Mesenchymal stem cell (in vitro differentiated cells and primary cell): Measurements from ENCODE around the gene DCST1.

Source experiments
- DNase-seq: peaks from one replicate; pipeline ENCODE4 v3.0.0-alpha.2; 2013
- H2AFZ ChIP-seq: one replicate; pipeline ENCODE4 v1.6.1; 2013; ENCODE audit warnings: low read depth, mild to moderate bottlenecking, control low read depth, inconsistent platforms, low read length, moderate library complexity
- H2AK5ac ChIP-seq: 2 replicates; pipeline ENCODE4 v1.6.1; 2013; ENCODE audit warnings: low read length, moderate library complexity, mild to moderate bottlenecking, inconsistent platforms; ENCODE audit not compliant: severe bottlenecking
- H2BK120ac ChIP-seq: one replicate; pipeline ENCODE4 v1.6.1; 2013; ENCODE audit warnings: low read depth, mild to moderate bottlenecking, inconsistent platforms, low read length, moderate library complexity
- H2BK12ac ChIP-seq, 2 experiments: one replicate each; pipeline ENCODE4 v1.6.1; 2013; ENCODE audit warnings: inconsistent platforms in 2 of 2, low read length in 2 of 2, mild to moderate bottlenecking in 2 of 2, moderate library complexity in 2 of 2, control low read depth in 1 of 2
- H2BK15ac ChIP-seq: one replicate; pipeline ENCODE4 v1.6.1; 2013; ENCODE audit warnings: mild to moderate bottlenecking, low read depth, inconsistent platforms; ENCODE audit not compliant: poor library complexity, severe bottlenecking
- H2BK5ac ChIP-seq: 2 replicates; pipeline ENCODE4 v1.6.1; 2013; ENCODE audit warnings: low read depth, mild to moderate bottlenecking, low read length, control low read depth, inconsistent platforms; ENCODE audit not compliant: poor library complexity, severe bottlenecking
- H3K14ac ChIP-seq, 2 experiments: one replicate each; pipeline ENCODE4 v1.6.1; 2013; ENCODE audit warnings: inconsistent platforms in 2 of 2, low read length in 2 of 2, control low read depth in 1 of 2, mild to moderate bottlenecking in 1 of 2, moderate library complexity in 1 of 2
- H3K18ac ChIP-seq, 2 experiments: one replicate each; pipeline ENCODE4 v1.6.1; 2013; ENCODE audit warnings: inconsistent platforms in 2 of 2, low read length in 2 of 2, control low read depth in 1 of 2, low read depth in 1 of 2, mild to moderate bottlenecking in 1 of 2
- H3K23ac ChIP-seq, 2 experiments: one replicate each; pipeline ENCODE4 v1.6.1; 2013; ENCODE audit warnings: inconsistent platforms in 2 of 2, low read length in 2 of 2, mild to moderate bottlenecking in 2 of 2, moderate library complexity in 2 of 2, control low read depth in 1 of 2
- H3K27ac ChIP-seq: 2 replicates; pipeline ENCODE4 v1.5.1; 2013; ENCODE audit warnings: mild to moderate bottlenecking, moderate library complexity, low read length, control low read depth, inconsistent platforms; ENCODE audit not compliant: poor library complexity, severe bottlenecking
- H3K27me3 ChIP-seq, 2 experiments: 2 replicates each; pipeline versions ENCODE4 v1.6.1 to v1.7.0; 2013; ENCODE audit warnings: low read length in 2 of 2, mild to moderate bottlenecking in 2 of 2, moderate library complexity in 2 of 2, control low read depth in 1 of 2, inconsistent platforms in 1 of 2; ENCODE audit not compliant: control insufficient read depth in 1 of 2, insufficient read depth in 1 of 2
- H3K36me3 ChIP-seq, 2 experiments: 2 replicates each; pipeline versions ENCODE4 v1.6.1 to v1.7.0; 2013; ENCODE audit warnings: low read length in 2 of 2, control low read depth in 1 of 2, inconsistent platforms in 1 of 2, low read depth in 1 of 2, mild to moderate bottlenecking in 1 of 2; ENCODE audit not compliant: insufficient read depth in 2 of 2, control insufficient read depth in 1 of 2
- H3K4ac ChIP-seq, 2 experiments: one replicate each; pipeline ENCODE4 v1.6.1; 2013; ENCODE audit warnings: inconsistent platforms in 2 of 2, low read length in 2 of 2, mild to moderate bottlenecking in 2 of 2, moderate library complexity in 2 of 2, control low read depth in 1 of 2, low read depth in 1 of 2
- H3K4me1 ChIP-seq: 2 replicates; pipeline ENCODE4 v1.6.1; 2013; ENCODE audit warnings: low read depth, low read length, control low read depth; ENCODE audit not compliant: control insufficient read depth, insufficient read depth
- H3K4me2 ChIP-seq: 2 replicates; pipeline ENCODE4 v1.6.1; 2013; ENCODE audit warnings: low read length, mild to moderate bottlenecking, inconsistent platforms; ENCODE audit not compliant: poor library complexity, severe bottlenecking
- H3K4me3 ChIP-seq, 2 experiments: 2 replicates each; pipeline versions ENCODE4 v1.5.1 to v1.7.0; 2013; ENCODE audit warnings: low read length in 2 of 2, mild to moderate bottlenecking in 2 of 2, control low read depth in 1 of 2, low read depth in 1 of 2; ENCODE audit not compliant: insufficient read depth in 1 of 2
- H3K79me1 ChIP-seq: replicated peaks from 2 replicates; pipeline ENCODE4 v1.6.1; 2013; ENCODE audit warnings: mild to moderate bottlenecking, control low read depth, low read length, inconsistent platforms; ENCODE audit not compliant: poor library complexity, severe bottlenecking
- H3K9ac ChIP-seq: 2 replicates; pipeline ENCODE4 v1.7.0; 2013; ENCODE audit warnings: mild to moderate bottlenecking, low read length, moderate library complexity
- H3K9me3 ChIP-seq: 2 replicates; pipeline ENCODE4 v1.7.0; 2013; ENCODE audit warnings: mild to moderate bottlenecking, low read length; ENCODE audit not compliant: control insufficient read depth
- H4K8ac ChIP-seq: one replicate; pipeline ENCODE4 v1.6.1; 2013; ENCODE audit warnings: inconsistent platforms, mild to moderate bottlenecking, low read length, moderate library complexity
- H4K91ac ChIP-seq: one replicate; pipeline ENCODE4 v1.6.1; 2013; ENCODE audit warnings: mild to moderate bottlenecking, low read length, inconsistent platforms
- WGBS: methylation state at CpG from one replicate; pipeline ENCODE4 v1.1.7; 2013; ENCODE audit warnings: mixed read lengths; 5-methylcytosine and 5-hydroxymethylcytosine counted together

Gene DCST1

GRCh38 chr1:155004352-155005075 lies 29.1 kb upstream of the DCST1 start:
- Histone ChIP-seq H3K18ac (peak overlapping the region; percentile 58 to 88), H3K9me3 (no peaks in the 10 kb centered on the region), H3K4me1 (peaks cover 36% of the 10 kb centered on the region), H3K4ac (peak overlapping the region; percentile 64 to 69), H4K91ac (peak overlapping the region; percentile 48), H3K27ac (peak overlapping the region; percentile 24), H4K8ac (peak overlapping the region; percentile 29), H3K14ac (peak overlapping the region in 1 of 2 experiments; percentile 84), H3K4me2 (peak overlapping the region; percentile 62), H2BK12ac (peak overlapping the region; percentile 59 to 92), H2BK120ac (peak overlapping the region; percentile 98), H2AK5ac (peak overlapping the region; percentile 1), H2BK15ac (no peak overlapping the region), H3K27me3 (no peaks in the 10 kb centered on the region), H2AFZ (no peak overlapping the region), H3K36me3 (peaks cover 3 to 39% of the 10 kb centered on the region in 2 experiments), H3K23ac (peak overlapping the region in 1 of 2 experiments; percentile 5), H3K9ac (peak overlapping the region; percentile 96), H3K4me3 (peak overlapping the region; percentile 83 to 100), H2BK5ac (no peak overlapping the region), H3K79me1 (peaks cover 22% of the 10 kb centered on the region)
- WGBS: 56% methylated on average over 5 of the region's 5 CpGs
- DNase-seq: no peak

GRCh38 chr1:155005076-155006011 lies 28.3 kb upstream of the DCST1 start:
- Histone ChIP-seq H2BK15ac (no peak overlapping the region), H2BK12ac (peak overlapping the region in 1 of 2 experiments; percentile 12), H3K4me1 (peaks cover 31% of the 10 kb centered on the region), H3K4me2 (no peak overlapping the region), H2BK5ac (no peak overlapping the region), H3K4ac (no peak overlapping the region), H3K18ac (no peak overlapping the region), H3K79me1 (peaks cover 27% of the 10 kb centered on the region), H3K9ac (peak overlapping the region; percentile 96), H4K91ac (peak overlapping the region; percentile 45), H3K4me3 (peak overlapping the region in 1 of 2 experiments; percentile 44), H3K27me3 (no peaks in the 10 kb centered on the region), H3K27ac (no peak overlapping the region), H3K9me3 (no peaks in the 10 kb centered on the region), H2AK5ac (peak overlapping the region; percentile 14), H2BK120ac (no peak overlapping the region), H3K36me3 (peaks cover 3 to 48% of the 10 kb centered on the region in 2 experiments), H3K23ac (no peak overlapping the region), H4K8ac (no peak overlapping the region), H2AFZ (no peak overlapping the region), H3K14ac (no peak overlapping the region)
- WGBS: 95% methylated on average over 8 of the region's 17 CpGs
- no peak for DNase-seq

- H3K36me3 ChIP-seq: peaks cover 8 to 61% of the 10 kb centered on the region in 2 experiments
- no peaks in the 10 kb centered on the region for H3K9me3 ChIP-seq
- no peaks in the 10 kb centered on the region for H3K27me3 ChIP-seq
- H3K4me3 ChIP-seq: no peak overlapping the region
- 95% methylated on average over 2 of the region's 2 CpGs for WGBS
- H3K4me2 ChIP-seq: no peak overlapping the region
- no peak overlapping the region for H3K27ac ChIP-seq
- H3K18ac ChIP-seq: no peak overlapping the region
- H3K4me1 ChIP-seq: peaks cover 31% of the 10 kb centered on the region
- H2BK15ac ChIP-seq: no peak overlapping the region
- H2BK12ac ChIP-seq: no peak overlapping the region
- no peak overlapping the region for H3K9ac ChIP-seq
- H3K4ac ChIP-seq: no peak overlapping the region
- no peak for DNase-seq
- no peak overlapping the region for H4K91ac ChIP-seq
- no peak overlapping the region for H2BK120ac ChIP-seq
- H2BK5ac ChIP-seq: no peak overlapping the region
- H3K14ac ChIP-seq: no peak overlapping the region
- peaks cover 35% of the 10 kb centered on the region for H3K79me1 ChIP-seq
- H4K8ac ChIP-seq: no peak overlapping the region
- H2AFZ ChIP-seq: no peak overlapping the region
- no peak overlapping the region for H3K23ac ChIP-seq
- H2AK5ac ChIP-seq: no peak overlapping the region
Observed at GRCh38 chr1:155006601-155007101, 27.0 kb upstream of the DCST1 start.
